Astrocyte (in vitro differentiated cells and primary cell): ENCODE results near the gene KHDC3L.

Source experiments
- CTCF ChIP-seq: IDR thresholded peaks from 2 replicates; pipeline ENCODE4 v1.5.1; 2011; ENCODE audit warnings: low read depth, mild to moderate bottlenecking, inconsistent platforms, low read length, moderate library complexity; ENCODE audit not compliant: insufficient read depth
- EZH2 ChIP-seq: IDR thresholded peaks from 2 replicates; pipeline ENCODE4 v1.6.1; 2012; ENCODE audit warnings: mild to moderate bottlenecking, low read length, inconsistent platforms; ENCODE audit not compliant: insufficient read depth

DNA sequence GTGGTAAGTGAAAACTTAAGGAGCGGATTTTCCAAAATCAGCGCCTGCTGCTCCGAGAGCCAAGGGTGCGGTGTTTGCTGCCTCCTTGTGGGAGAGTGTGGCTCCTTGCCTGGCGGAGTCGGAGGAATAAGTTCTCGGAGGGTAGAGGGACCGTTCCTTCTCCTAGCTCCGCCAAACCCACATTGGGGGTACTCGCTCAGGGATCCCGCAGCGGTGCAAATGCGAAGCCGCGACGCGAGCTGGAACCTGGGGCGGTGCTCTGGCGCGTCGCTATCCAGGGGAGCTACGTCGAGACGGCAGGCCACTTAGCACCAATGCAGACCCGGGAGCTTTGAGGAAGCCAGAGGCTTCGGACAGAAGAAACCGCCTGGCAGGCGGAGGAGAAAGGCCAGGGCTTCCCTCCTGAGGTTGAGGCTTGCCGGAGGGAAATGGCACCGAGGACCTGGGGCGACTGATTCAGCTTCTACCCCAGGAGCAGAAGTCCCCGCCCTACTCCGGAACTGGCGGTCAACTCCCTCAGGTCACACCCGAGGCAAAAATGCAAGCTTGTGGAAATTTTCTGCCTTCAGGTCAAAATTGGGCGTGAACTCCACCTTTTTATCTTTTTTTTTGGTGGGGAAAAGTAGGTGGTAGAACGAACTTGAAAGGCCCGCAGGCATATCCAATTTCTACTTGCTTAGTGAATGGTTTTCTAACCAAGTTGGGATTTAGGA lies 26.5 kb downstream of the KHDC3L start:
- peak; percentile 58 for TF ChIP-seq CTCF
- TF ChIP-seq EZH2 = no peak
